H1 (cell line): ENCODE data around the gene GIPC2. TPM values are rescaled to one million over a fixed set of nuclear protein-coding genes. Genes with fewer than 3 reads are reported as not detected.

Experiments
- CTCF ChIA-PET: fragments of 300-600 bp; sonication (Branson Sonifier 250); formaldehyde crosslinking; loops from one replicate; lab custom pipeline; 2021; ENCODE audit not compliant: partially characterized antibody; lab: Charles Lee
- POLR2A ChIA-PET: fragments of 300-600 bp; sonication (Branson Sonifier 250); formaldehyde crosslinking; loops from one replicate; lab custom pipeline; 2021; ENCODE audit warnings: inconsistent platforms; ENCODE audit not compliant: partially characterized antibody; lab: Charles Lee
- DNase-seq, 2 experiments: peaks; one replicate each; pipeline versions ENCODE4 v3.0.0 to v3.0.0-alpha.2; 2010 to 2022; ENCODE audit warnings: low spot score in 2 of 2, low read depth in 1 of 2, mixed read lengths in 1 of 2
- FAIRE-seq: peaks from 2 replicates; lab custom pipeline; 2011; peaks lifted over from hg19 to GRCh38; lab: Jason Lieb, UNC
- H2AFZ ChIP-seq: 2 replicates; pipeline ENCODE4 v1.8.1; 2012; ENCODE audit warnings: low read length, inconsistent platforms
- H2AK5ac ChIP-seq: 2 replicates; pipeline ENCODE4 v1.6.1; 2013; ENCODE audit warnings: low read depth, low read length
- H2BK120ac ChIP-seq: replicated peaks from 2 replicates; pipeline ENCODE3; 2013; ENCODE audit warnings: low read depth, low read length, inconsistent platforms
- H2BK12ac ChIP-seq: 2 replicates; pipeline ENCODE4 v1.6.1; 2013; ENCODE audit warnings: low read depth, low read length
- H2BK15ac ChIP-seq: 2 replicates; pipeline ENCODE4 v1.6.1; 2013; ENCODE audit warnings: low read length
- H2BK20ac ChIP-seq: 2 replicates; pipeline ENCODE4 v1.6.1; 2013; ENCODE audit warnings: low read length
- H2BK5ac ChIP-seq: 2 replicates; pipeline ENCODE4 v1.6.1; 2013; ENCODE audit warnings: low read depth, low read length
- H3K14ac ChIP-seq: 2 replicates; pipeline ENCODE4 v1.6.1; 2013; ENCODE audit warnings: inconsistent platforms; ENCODE audit not compliant: insufficient read length
- H3K18ac ChIP-seq: 2 replicates; pipeline ENCODE4 v1.6.1; 2013; ENCODE audit warnings: low read length; ENCODE audit errors: extremely low read depth
- H3K23ac ChIP-seq: 2 replicates; pipeline ENCODE4 v1.6.1; 2013; ENCODE audit warnings: inconsistent platforms; ENCODE audit not compliant: insufficient read length
- H3K23me2 ChIP-seq: 2 replicates; pipeline ENCODE4 v1.6.1; 2013; ENCODE audit warnings: low read depth, low read length
- H3K27ac ChIP-seq: 2 replicates; pipeline ENCODE4 v1.6.1; 2011; ENCODE audit warnings: low read depth, low read length, inconsistent platforms
- H3K27me3 ChIP-seq, 4 experiments: replicated peaks in 1 of 4; 1 replicate in 1 of 4; 2 replicates in 3 of 4; pipeline versions ENCODE4 v1.6.1 to v1.8.1; 2011 to 2013; ENCODE audit warnings: low read length in 3 of 4, mild to moderate bottlenecking in 3 of 4, inconsistent platforms in 2 of 4, mixed read lengths in 2 of 4, moderate library complexity in 1 of 4; ENCODE audit not compliant: control insufficient read depth in 3 of 4, insufficient read depth in 3 of 4; ENCODE audit errors: extremely low read depth in 1 of 4
- H3K36me3 ChIP-seq, 4 experiments: 2 replicates each; pipeline versions ENCODE4 v1.6.1 to v1.8.1; 2011 to 2013; ENCODE audit warnings: mild to moderate bottlenecking in 4 of 4, low read length in 3 of 4, moderate library complexity in 2 of 4, control low read depth in 1 of 4, inconsistent platforms in 1 of 4; ENCODE audit not compliant: insufficient read depth in 4 of 4, control insufficient read depth in 2 of 4
- H3K4ac ChIP-seq: replicated peaks from 2 replicates; pipeline ENCODE3; 2013; ENCODE audit warnings: low read length, low read depth, mixed read lengths, inconsistent platforms; ENCODE audit not compliant: insufficient read length
- H3K4me1 ChIP-seq, 4 experiments: replicated peaks in 1 of 4; 1 replicate in 1 of 4; 2 replicates in 3 of 4; pipeline versions ENCODE4 v1.6.1 to v1.8.1; 2011 to 2013; ENCODE audit warnings: low read length in 3 of 4, inconsistent platforms in 2 of 4, mixed read lengths in 1 of 4; ENCODE audit not compliant: insufficient read depth in 4 of 4, control insufficient read depth in 3 of 4
- H3K4me2 ChIP-seq, 2 experiments: 2 replicates each; pipeline versions ENCODE4 v1.6.1 to v1.8.1; 2011 to 2013; ENCODE audit warnings: low read depth in 2 of 2, low read length in 2 of 2, control low read depth in 1 of 2, inconsistent platforms in 1 of 2, mild to moderate bottlenecking in 1 of 2; ENCODE audit not compliant: insufficient read depth in 1 of 2
- H3K4me3 ChIP-seq, 4 experiments: fragments of 200-600, 300-600 bp in 1 of 4; sonication (generic), shearing (Covaris generic), sonication (Bioruptor Twin) in 1 of 4; 2 replicates each; pipeline versions ENCODE4 v1.5.1 to v1.8.1; 2011 to 2016; ENCODE audit warnings: low read length in 4 of 4, low read depth in 3 of 4, control low read depth in 2 of 4, inconsistent platforms in 2 of 4, mild to moderate bottlenecking in 2 of 4, mixed read lengths in 1 of 4, moderate library complexity in 1 of 4; ENCODE audit not compliant: insufficient read depth in 2 of 4; ENCODE audit errors: extremely low read depth in 1 of 4
- H3K56ac ChIP-seq: replicated peaks from 2 replicates; pipeline ENCODE3; 2013; ENCODE audit warnings: low read depth, mild to moderate bottlenecking, mixed read lengths, low read length, inconsistent platforms; ENCODE audit not compliant: insufficient read length
- H3K79me1 ChIP-seq: 2 replicates; pipeline ENCODE4 v1.6.1; 2013; ENCODE audit warnings: low read depth, low read length, control low read depth
- H3K79me2 ChIP-seq, 2 experiments: 2 replicates each; pipeline versions ENCODE4 v1.6.1 to v1.8.1; 2012 to 2013; ENCODE audit warnings: low read length in 2 of 2, mild to moderate bottlenecking in 2 of 2, inconsistent platforms in 1 of 2; ENCODE audit not compliant: insufficient read depth in 2 of 2, control insufficient read depth in 1 of 2
- H3K9ac ChIP-seq, 4 experiments: replicated peaks in 1 of 4; 1 replicate in 1 of 4; 2 replicates in 3 of 4; pipeline versions ENCODE4 v1.6.1 to v1.8.1; 2011 to 2013; ENCODE audit warnings: low read depth in 3 of 4, low read length in 3 of 4, control low read depth in 2 of 4, mild to moderate bottlenecking in 2 of 4, moderate library complexity in 2 of 4, inconsistent platforms in 1 of 4; ENCODE audit errors: extremely low read depth in 1 of 4
- H3K9me3 ChIP-seq, 2 experiments: 2 replicates each; pipeline versions ENCODE4 v1.6.1 to v1.8.1; 2012 to 2013; ENCODE audit warnings: mild to moderate bottlenecking in 2 of 2, moderate library complexity in 2 of 2, control low read depth in 1 of 2, inconsistent platforms in 1 of 2, low read depth in 1 of 2, low read length in 1 of 2, mixed read lengths in 1 of 2; ENCODE audit not compliant: insufficient read depth in 2 of 2
- H4K20me1 ChIP-seq, 2 experiments: replicated peaks in 1 of 2; 2 replicates each; pipeline versions ENCODE3 to v1.8.1; 2011 to 2013; ENCODE audit warnings: inconsistent platforms in 2 of 2, low read length in 2 of 2, mild to moderate bottlenecking in 1 of 2; ENCODE audit not compliant: insufficient read depth in 2 of 2, control insufficient read depth in 1 of 2
- H4K5ac ChIP-seq: 2 replicates; pipeline ENCODE4 v1.6.1; 2013; ENCODE audit warnings: low read length, low read depth, mixed read lengths, inconsistent platforms; ENCODE audit not compliant: insufficient read length
- H4K8ac ChIP-seq: 2 replicates; pipeline ENCODE4 v1.8.0; 2013; ENCODE audit warnings: mild to moderate bottlenecking, moderate library complexity, low read length, inconsistent platforms; ENCODE audit not compliant: insufficient read depth; ENCODE audit errors: extremely low read depth
- H4K91ac ChIP-seq: replicated peaks from 2 replicates; pipeline ENCODE3; 2013; ENCODE audit warnings: low read length, mixed read lengths, inconsistent platforms; ENCODE audit not compliant: insufficient read length
- KDM1A ChIP-seq: fragments of 200-600, 300-600 bp; sonication (generic); IDR thresholded peaks from 2 replicates; pipeline ENCODE4 v1.7.1; 2016; ENCODE audit warnings: mild to moderate bottlenecking, low read length, borderline replicate concordance
- KDM5A ChIP-seq: fragments of 200-600 bp; IDR thresholded peaks from 2 replicates; pipeline ENCODE4 v1.7.1; 2012; ENCODE audit warnings: mild to moderate bottlenecking, low read length, inconsistent platforms, mixed read lengths
- MAFK ChIP-seq: IDR thresholded peaks from 2 replicates; pipeline ENCODE4 v1.6.1; 2012; ENCODE audit warnings: low read depth, mild to moderate bottlenecking, improper control_type of control experiment, low read length
- POLR2AphosphoS5 ChIP-seq: IDR thresholded peaks from 2 replicates; pipeline ENCODE4 v1.6.1; 2011; ENCODE audit warnings: low read depth, low read length
- RBBP5 ChIP-seq: IDR thresholded peaks from 2 replicates; pipeline ENCODE4 v1.7.1; 2012; ENCODE audit warnings: low read depth, mild to moderate bottlenecking, inconsistent platforms, low read length, moderate library complexity, borderline replicate concordance
- SIX5 ChIP-seq: IDR thresholded peaks from 2 replicates; pipeline ENCODE4 v1.6.1; 2011; ENCODE audit warnings: mild to moderate bottlenecking, low read depth, low read length
- WGBS, 2 experiments: shearing (Covaris generic) in 1 of 2; methylation state at CpG; one replicate each; pipeline versions ENCODE4 v1.1.6 to v1.1.7; 2013 to 2015; ENCODE audit warnings: low lambda C conversion rate in 2 of 2, mixed read lengths in 2 of 2, inconsistent platforms in 1 of 2, low coverage in 1 of 2, missing lambda C conversion rate in 1 of 2; ENCODE audit not compliant: insufficient replicate concordance in 2 of 2, insufficient coverage in 1 of 2, insufficient read length in 1 of 2; ENCODE audit errors: extremely low coverage in 1 of 2, missing lambda C conversion rate in 1 of 2; 5-methylcytosine and 5-hydroxymethylcytosine counted together
- polyA plus RNA-seq, 7 experiments: library from polyadenylated mRNA; depleted of rRNA in 3 of 7; stranded (reverse) in 5 of 7; unstranded in 2 of 7; fragments of >200 nt in 5 of 7; fragments of 200-250 nt in 2 of 7; gene quantifications; 1 replicate in 5 of 7; 2 replicates in 1 of 7; 4 replicates in 1 of 7; pipeline versions ENCODE4 v1.2.1 to v1.2.3, GENCODE V29; 2011 to 2013; ENCODE audit warnings: missing spikeins in 2 of 7, mixed read lengths in 2 of 7
- total RNA-seq: library from RNA; stranded (reverse); fragmentation: NEBNext Ultra II Directional; extraction: Animal tissue kit (Norgen Biotek cat#: 25700); gene quantifications from 2 replicates; pipeline ENCODE4 v1.2.1, GENCODE V29; 2021

The GIPC2 gene
- total and polyA plus RNA-seq, 2 of the 8 experiments (the other 6 are each of a cell fraction or from before 2014, with no cell fraction given) = 0.29 to 0.69 TPM

DNA sequence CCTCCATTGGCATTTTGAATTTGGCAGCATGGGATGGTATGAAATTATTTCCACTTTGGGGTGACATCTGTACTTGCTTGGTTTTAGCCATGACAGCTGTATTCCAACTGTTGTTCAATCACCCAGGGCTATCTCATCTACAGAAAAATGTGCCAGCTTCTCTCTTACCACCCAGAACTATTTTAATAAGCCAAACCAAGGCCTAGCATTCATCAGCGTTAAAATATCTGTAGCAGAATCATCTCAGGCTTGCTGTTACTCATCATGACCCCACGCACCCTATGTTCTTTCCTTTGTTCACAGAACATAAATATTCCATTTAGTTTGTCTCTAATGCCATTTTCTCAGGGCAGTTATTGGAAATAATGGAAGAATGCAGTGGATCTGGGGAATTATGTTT is 49.8 kb downstream of the GIPC2 start:
- H3K79me1 ChIP-seq = no peaks in the 10 kb centered on the region
- FAIRE-seq = no peak
- H2BK15ac ChIP-seq = no peak overlapping the region
- DNase-seq = no peak
- H3K14ac ChIP-seq = no peak overlapping the region
- 85% methylated on average over 2 of the region's 2 CpGs; no CpG with 5 or more reads in 1 of the 2 experiments for WGBS, 2 experiments
- POLR2A ChIA-PET = interaction anchor here (1.5 kb wide), 1 partner anchor 117 kb away, joined by 3 read pairs; the partner anchor contains the start of gene FUBP1
- CTCF ChIA-PET = interaction anchor here (0.6 kb wide), 1 partner anchor 11 kb away, joined by 3 read pairs; no protein-coding TSS in a partner anchor
- no peak overlapping the region for H2BK20ac ChIP-seq
- no peaks in the 10 kb centered on the region for H3K36me3 ChIP-seq
- no peak overlapping the region for H3K56ac ChIP-seq
- no peak overlapping the region for H4K5ac ChIP-seq
- H3K4ac ChIP-seq = no peak overlapping the region
- no peak overlapping the region for H2BK12ac ChIP-seq
- H2AK5ac ChIP-seq = no peak overlapping the region
- no peak overlapping the region for H3K23ac ChIP-seq
- H3K18ac ChIP-seq = no peak overlapping the region
- no peak overlapping the region for H2BK5ac ChIP-seq
- H4K91ac ChIP-seq = no peak overlapping the region
- no peak overlapping the region for H3K4me3 ChIP-seq
- no peaks in the 10 kb centered on the region; a peak in 1 of 7 replicates for H3K4me1 ChIP-seq
- no peaks in the 10 kb centered on the region for H4K20me1 ChIP-seq
- H4K8ac ChIP-seq = no peak overlapping the region
- no peak overlapping the region for H2AFZ ChIP-seq
- no peaks in the 10 kb centered on the region for H3K9me3 ChIP-seq
- TF ChIP-seq SIX5 (no peak), KDM5A (no peak), POLR2AphosphoS5 (no peak), RBBP5 (no peak), KDM1A (no peak), MAFK (no peak)
- no peaks in the 10 kb centered on the region for H3K79me2 ChIP-seq
- H2BK120ac ChIP-seq = no peak overlapping the region
- no peak overlapping the region for H3K9ac ChIP-seq
- no peak overlapping the region for H3K4me2 ChIP-seq
- no peaks in the 10 kb centered on the region for H3K23me2 ChIP-seq
- no peaks in the 10 kb centered on the region for H3K27me3 ChIP-seq
- H3K27ac ChIP-seq = no peak overlapping the region
